ENCODE measurements around the gene AIM2. TPM values are rescaled to one million over a fixed set of nuclear protein-coding genes. Genes with fewer than 3 reads are reported as not detected.

AIM2 gene
- total and polyA plus RNA-seq, 2 of the 13 experiments (the other 11 are each of a cell fraction or from before 2014, with no cell fraction given): not detected

- ATAC-seq: no peak
- H3K36me3 ChIP-seq (replicated peaks in 1 of 2; ENCODE audit: control insufficient read depth in 1 of 2, insufficient read depth in 2 of 2, low read length in 2 of 2): no peaks in the 10 kb centered on the region
- H4K20me1 ChIP-seq (ENCODE audit: insufficient read depth, low read length): no peaks in the 10 kb centered on the region
- 0 out of 5 replicates have a peak, but pooled peaks cover 0 to 2% of the 10 kb centered on the region in 2 experiments for H3K27me3 ChIP-seq (ENCODE audit: control insufficient read depth in 1 of 2, insufficient read depth in 2 of 2, low read length in 2 of 2)
- in situ Hi-C loops (cut with HindIII; ENCODE audit: extremely low pct_ligation_motif_present, low pct_unique_long_range_greater_than_20kb): loop anchor here (25.0 kb wide), 1 partner anchor 828 kb away; the partner anchor contains the start of gene CD1D
- H3K9me3 ChIP-seq (ENCODE audit: low read length): no peaks in the 10 kb centered on the region
- no peaks in the 10 kb centered on the region for H3K79me2 ChIP-seq (ENCODE audit: insufficient read depth, low read length)
- H3K4me3 ChIP-seq (replicated peaks in 1 of 3; ENCODE audit: insufficient read depth in 1 of 3, low read depth in 2 of 3, low read length in 3 of 3): no peak overlapping the region
- H3K4me1 ChIP-seq (ENCODE audit: insufficient read depth, low read length): no peaks in the 10 kb centered on the region
- no peak overlapping the region for H3K4me2 ChIP-seq (ENCODE audit: low read depth, low read length)
- WGBS (ENCODE audit: low lambda C conversion rate): under 1% methylated on average over 4 of the region's 4 CpGs
- no peak overlapping the region for H3K27ac ChIP-seq (ENCODE audit: extremely low read length, insufficient read depth, low read length)
- no TSS peak for BruUV-seq (replicated peaks)
- no peak for DNase-seq (ENCODE audit: low spot score)
- ChIA-PET CTCF (ENCODE audit: low intra/inter-chr PET ratio, low total read pairs) (no interaction called here), POLR2A (no interaction called here)
- intact Hi-C loops (cut with micrococcal nuclease; ENCODE audit: unreplicated experiment): no loop called here
- FAIRE-seq: no peak
- H2AFZ ChIP-seq (ENCODE audit: low read length): no peak overlapping the region
- no peak overlapping the region for H3K9ac ChIP-seq (ENCODE audit: insufficient read depth, low read depth, low read length)
- TF ChIP-seq ZNF354B (CRISPR knock-in tag; IDR thresholded peaks at IDR 0.05) (no peak), BRF2 (CRISPR knock-in tag; IDR thresholded peaks at IDR 0.05) (no peak), ELF3 (CRISPR knock-in tag; IDR thresholded peaks at IDR 0.05) (no peak), ZZZ3 (CRISPR knock-in tag; IDR thresholded peaks at IDR 0.05; ENCODE audit: borderline replicate concordance) (no peak), ZHX2 (IDR thresholded peaks at IDR 0.05; ENCODE audit: low read depth) (no peak), ZHX2 (CRISPR knock-in tag; IDR thresholded peaks at IDR 0.05; ENCODE audit: borderline replicate concordance) (no peak), CREBL2 (CRISPR knock-in tag; IDR thresholded peaks at IDR 0.05; ENCODE audit: borderline replicate concordance) (no peak), SRSF1 (optimal IDR thresholded peaks at IDR 0.05; ENCODE audit: low read depth, low read length) (no peak), ZFP90 (CRISPR knock-in tag; IDR thresholded peaks at IDR 0.05; ENCODE audit: borderline replicate concordance) (no peak), MIXL1 (CRISPR knock-in tag; IDR thresholded peaks at IDR 0.05) (no peak), KLF15 (CRISPR knock-in tag; IDR thresholded peaks at IDR 0.05; ENCODE audit: borderline replicate concordance) (no peak), ZNF510 (CRISPR knock-in tag; IDR thresholded peaks at IDR 0.05; ENCODE audit: low read depth) (no peak)
Measured at GRCh38 chr1:159015440-159015909, 61.1 kb downstream of the AIM2 start.
